Nephron (organoid): ENCODE measurements around the gene ELMO3.
A peak's percentile ranks its signal among the peaks of the same experiment; 100 is the strongest.

ENCODE experiments used
- H3K27ac Mint-ChIP-seq, 3 experiments: 2 replicates each; pipeline ENCODE4 v1.8.0; 2020; ENCODE audit warnings: mixed read lengths in 3 of 3, mild to moderate bottlenecking in 2 of 3, moderate library complexity in 1 of 3
- H3K27me3 Mint-ChIP-seq: 2 replicates; pipeline ENCODE4 v1.8.0; 2021; ENCODE audit warnings: low read depth, mild to moderate bottlenecking, moderate library complexity, mixed read lengths
- H3K36me3 Mint-ChIP-seq: 2 replicates; pipeline ENCODE4 v1.8.0; 2020; ENCODE audit warnings: low read depth, mixed read lengths
- H3K4me1 Mint-ChIP-seq: 2 replicates; pipeline ENCODE4 v1.8.0; 2020; ENCODE audit warnings: mixed read lengths
- H3K4me3 Mint-ChIP-seq, 3 experiments: 2 replicates each; pipeline ENCODE4 v1.8.0; 2020; ENCODE audit warnings: mild to moderate bottlenecking in 3 of 3, mixed read lengths in 3 of 3, moderate library complexity in 2 of 3
- H3K9me3 Mint-ChIP-seq: 2 replicates; pipeline ENCODE4 v1.8.0; 2020; ENCODE audit warnings: mixed read lengths
- TF ChIP-seq, protein P1 (sequence below), 3 experiments: fragments of 200-600 bp; sonication (generic); IDR thresholded peaks; one replicate each; pipeline ENCODE4 v1.5.0; 2021; ENCODE audit warnings: antibody characterized with exemption in 3 of 3; ENCODE audit not compliant: unreplicated experiment in 3 of 3

The ELMO3 gene

DNA sequence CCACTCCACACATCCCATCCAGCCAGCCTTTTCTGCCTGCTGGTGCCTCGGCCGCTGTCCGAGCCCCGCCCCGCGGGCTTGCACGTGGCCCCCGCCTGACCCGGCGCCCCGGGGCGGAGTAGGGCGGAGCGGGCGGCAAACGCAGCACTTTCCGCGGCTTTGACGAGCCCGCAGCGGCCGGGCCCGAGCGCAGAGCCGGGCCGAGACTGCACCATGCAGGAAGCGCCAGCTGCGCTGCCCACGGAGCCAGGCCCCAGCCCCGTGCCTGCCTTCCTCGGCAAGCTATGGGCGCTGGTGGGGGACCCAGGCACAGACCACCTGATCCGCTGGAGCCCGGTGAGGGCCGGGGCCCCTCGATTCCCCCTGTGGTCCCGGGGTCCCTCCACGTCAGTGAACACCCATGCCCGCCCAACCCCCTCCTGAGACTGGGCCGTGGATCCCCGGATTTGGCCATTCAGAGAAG is 34.3 kb upstream of the ELMO3 start, which contains the start of gene HSF4:
Gene HSF4, plus strand, starts transcription at position 147 of the 463 bp plus-strand sequence. Its CDS starts 67 bp downstream, at position 214.
- Mint-ChIP-seq H3K9me3 (no peaks in the 10 kb centered on the region), H3K36me3 (no peaks in the 10 kb centered on the region), H3K27ac (no peak within 1 kb of the TSS)

DNA sequence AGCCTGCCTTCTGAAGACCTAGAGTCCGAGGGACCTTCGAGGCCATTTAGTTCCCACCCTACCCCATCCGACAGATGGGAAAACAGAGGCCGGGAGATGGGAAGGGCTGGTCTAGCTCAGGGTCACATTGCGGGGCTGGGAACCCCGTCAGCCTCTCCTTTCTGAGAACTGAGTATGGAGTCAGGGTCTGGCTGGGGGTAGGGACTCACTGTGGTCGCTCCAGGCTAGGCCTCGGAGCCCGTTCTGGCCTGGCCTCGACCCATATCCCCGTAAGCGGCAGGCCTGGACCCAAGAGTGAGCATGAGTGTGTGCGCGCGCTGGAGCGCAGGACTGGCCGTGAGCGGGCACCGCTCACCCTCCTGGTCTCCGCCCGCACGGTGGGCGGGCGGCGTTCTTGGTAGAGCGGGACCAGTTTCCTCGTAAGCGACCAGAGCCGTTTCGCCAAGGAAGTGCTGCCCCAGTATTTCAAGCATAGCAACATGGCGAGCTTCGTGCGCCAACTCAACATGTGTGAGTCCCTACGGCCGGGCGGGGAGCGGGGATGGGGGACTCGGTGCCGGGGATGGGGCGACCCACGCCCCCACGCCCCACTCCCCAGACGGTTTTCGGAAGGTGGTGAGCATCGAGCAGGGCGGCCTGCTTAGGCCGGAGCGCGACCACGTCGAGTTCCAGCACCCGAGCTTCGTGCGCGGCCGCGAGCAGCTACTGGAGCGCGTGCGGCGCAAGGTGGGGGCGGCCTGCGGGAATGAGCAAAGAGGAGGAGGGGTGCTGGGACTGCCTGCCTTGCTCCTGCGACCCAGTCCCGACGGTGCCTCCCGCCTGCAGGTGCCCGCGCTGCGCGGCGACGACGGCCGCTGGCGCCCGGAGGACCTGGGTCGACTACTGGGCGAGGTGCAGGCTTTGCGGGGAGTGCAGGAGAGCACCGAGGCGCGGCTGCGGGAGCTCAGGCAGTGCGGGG is 33.5 kb upstream of the ELMO3 start:
- no peaks in the 10 kb centered on the region for H3K9me3 Mint-ChIP-seq
- H3K27ac Mint-ChIP-seq = no peak overlapping the region
- no peaks in the 10 kb centered on the region for H3K36me3 Mint-ChIP-seq
- H3K27me3 Mint-ChIP-seq = peaks cover 95% of the 10 kb centered on the region
- peak overlapping the region; percentile 37 to 55 (median 44) for H3K4me3 Mint-ChIP-seq
- peaks cover 33% of the 10 kb centered on the region for H3K4me1 Mint-ChIP-seq
- TF ChIP-seq, protein P1, sequence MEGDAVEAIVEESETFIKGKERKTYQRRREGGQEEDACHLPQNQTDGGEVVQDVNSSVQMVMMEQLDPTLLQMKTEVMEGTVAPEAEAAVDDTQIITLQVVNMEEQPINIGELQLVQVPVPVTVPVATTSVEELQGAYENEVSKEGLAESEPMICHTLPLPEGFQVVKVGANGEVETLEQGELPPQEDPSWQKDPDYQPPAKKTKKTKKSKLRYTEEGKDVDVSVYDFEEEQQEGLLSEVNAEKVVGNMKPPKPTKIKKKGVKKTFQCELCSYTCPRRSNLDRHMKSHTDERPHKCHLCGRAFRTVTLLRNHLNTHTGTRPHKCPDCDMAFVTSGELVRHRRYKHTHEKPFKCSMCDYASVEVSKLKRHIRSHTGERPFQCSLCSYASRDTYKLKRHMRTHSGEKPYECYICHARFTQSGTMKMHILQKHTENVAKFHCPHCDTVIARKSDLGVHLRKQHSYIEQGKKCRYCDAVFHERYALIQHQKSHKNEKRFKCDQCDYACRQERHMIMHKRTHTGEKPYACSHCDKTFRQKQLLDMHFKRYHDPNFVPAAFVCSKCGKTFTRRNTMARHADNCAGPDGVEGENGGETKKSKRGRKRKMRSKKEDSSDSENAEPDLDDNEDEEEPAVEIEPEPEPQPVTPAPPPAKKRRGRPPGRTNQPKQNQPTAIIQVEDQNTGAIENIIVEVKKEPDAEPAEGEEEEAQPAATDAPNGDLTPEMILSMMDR (IDR thresholded peaks at IDR 0.05; ENCODE audit: unreplicated experiment in 3 of 3) = no peak

More for the DNA sequence above, 34.3 kb upstream of the ELMO3 start, which contains the start of gene HSF4:
- Mint-ChIP-seq H3K4me1 (peaks cover 27% of the 10 kb centered on the region), H3K27me3 (peaks cover 95% of the 10 kb centered on the region), H3K4me3 (peak within 1 kb of the TSS; percentile 55 to 67 (median 64))
- TF ChIP-seq, protein P1 (IDR thresholded peaks at IDR 0.05; ENCODE audit: unreplicated experiment in 3 of 3) = no peak

DNA sequence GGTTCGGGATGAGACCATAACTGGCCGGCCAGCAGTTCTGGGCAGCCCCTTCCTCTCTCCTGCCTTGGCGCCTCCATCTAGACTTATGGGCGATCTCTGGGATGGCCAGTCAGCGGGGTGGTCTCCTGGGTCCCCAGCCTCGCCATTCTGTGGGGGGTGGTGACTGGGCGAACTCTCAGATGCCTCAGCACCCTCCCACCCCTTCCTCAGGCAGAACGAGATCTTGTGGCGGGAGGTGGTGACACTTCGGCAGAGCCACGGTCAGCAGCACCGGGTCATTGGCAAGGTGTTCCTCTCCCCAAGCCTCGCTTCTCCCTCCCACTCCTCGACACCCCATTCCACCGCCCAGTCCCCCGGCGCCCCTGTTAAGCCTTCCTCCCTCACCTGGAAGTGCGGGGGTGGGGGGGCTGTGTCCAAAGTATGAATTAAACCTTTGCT is 32.8 kb upstream of the ELMO3 start:
- TF ChIP-seq, protein P1 (IDR thresholded peaks at IDR 0.05; ENCODE audit: unreplicated experiment in 3 of 3) = no peak
- Mint-ChIP-seq H3K4me1 (peaks cover 33% of the 10 kb centered on the region), H3K27ac (no peak overlapping the region), H3K9me3 (no peaks in the 10 kb centered on the region), H3K4me3 (no peak overlapping the region), H3K36me3 (no peaks in the 10 kb centered on the region), H3K27me3 (peaks cover 92% of the 10 kb centered on the region)

DNA sequence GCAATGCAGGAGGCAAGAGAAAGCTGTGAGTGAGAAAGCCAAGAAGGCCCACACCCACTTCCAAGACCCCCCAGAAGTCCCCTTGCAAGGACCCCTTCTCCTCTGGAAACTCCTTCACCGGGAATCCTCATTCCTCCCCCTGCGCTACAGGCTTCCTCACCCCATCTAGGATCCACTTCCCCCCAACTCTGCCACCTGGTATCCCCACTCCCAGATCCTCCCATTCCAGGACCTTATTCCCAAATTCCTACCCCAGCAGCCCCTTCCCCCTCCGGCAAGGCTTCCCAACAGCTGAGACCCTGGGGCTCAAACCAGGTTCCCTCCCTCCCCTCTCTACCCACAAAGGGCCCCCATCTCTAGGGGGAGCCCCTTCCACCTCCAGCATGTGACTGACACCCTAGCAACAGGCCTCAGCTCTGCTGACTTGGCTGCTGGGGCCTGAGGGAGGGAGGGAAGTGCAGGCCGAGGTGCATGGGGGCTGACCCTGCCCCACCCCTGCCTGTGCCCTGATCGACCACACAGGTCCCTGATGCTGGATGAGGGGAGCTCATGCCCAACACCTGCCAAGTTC is 32.2 kb upstream of the ELMO3 start:
- no peaks in the 10 kb centered on the region for H3K36me3 Mint-ChIP-seq
- no peaks in the 10 kb centered on the region for H3K9me3 Mint-ChIP-seq
- no peak overlapping the region for H3K27ac Mint-ChIP-seq
- TF ChIP-seq, protein P1 (IDR thresholded peaks at IDR 0.05; ENCODE audit: unreplicated experiment in 3 of 3) = no peak
- H3K4me1 Mint-ChIP-seq = peaks cover 35% of the 10 kb centered on the region
- no peak overlapping the region for H3K4me3 Mint-ChIP-seq
- peaks cover 92% of the 10 kb centered on the region for H3K27me3 Mint-ChIP-seq

DNA sequence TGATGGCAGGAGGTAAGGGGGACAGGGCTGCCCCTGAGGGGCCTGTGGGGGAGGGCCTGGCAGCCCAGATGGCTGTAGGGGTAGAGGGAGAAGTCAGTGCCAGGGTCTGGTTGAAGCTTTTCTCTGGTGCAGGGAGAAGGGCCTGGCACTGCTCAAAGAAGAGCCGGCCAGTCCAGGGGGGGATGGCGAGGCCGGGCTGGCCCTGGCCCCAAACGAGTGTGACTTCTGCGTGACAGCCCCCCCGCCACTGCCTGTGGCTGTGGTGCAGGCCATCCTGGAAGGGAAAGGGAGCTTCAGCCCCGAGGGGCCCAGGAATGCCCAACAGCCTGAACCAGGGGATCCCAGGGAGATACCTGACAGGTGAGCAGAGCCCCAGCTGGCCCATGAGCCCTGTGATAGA is 31.3 kb upstream of the ELMO3 start:
- Mint-ChIP-seq H3K36me3 (no peaks in the 10 kb centered on the region), H3K4me1 (peaks cover 31% of the 10 kb centered on the region), H3K4me3 (no peak overlapping the region), H3K27ac (no peak overlapping the region), H3K27me3 (peaks cover 92% of the 10 kb centered on the region), H3K9me3 (no peaks in the 10 kb centered on the region)
- TF ChIP-seq, protein P1 (IDR thresholded peaks at IDR 0.05; ENCODE audit: unreplicated experiment in 3 of 3) = no peak
